Measurements from ENCODE around the gene WWOX. TPM values are rescaled to one million over a fixed set of nuclear protein-coding genes. Genes with fewer than 3 reads are reported as not detected.

WWOX gene
- total and polyA plus RNA-seq, 2 of the 4 experiments (the other 2 are of a cell fraction), result 2.7 to 5.4 TPM

- ChIA-PET CTCF (no interaction called here), POLR2A (ENCODE audit: unreplicated experiment) (no interaction called here)
- Histone ChIP-seq H3K9ac (ENCODE audit: low read depth, low read length) (no peak overlapping the region), H4K20me1 (ENCODE audit: insufficient read depth, low read length) (no peaks in the 10 kb centered on the region), H3K23ac (ENCODE audit: low read depth, low read length) (no peak overlapping the region), H4K91ac (ENCODE audit: insufficient read depth, low read depth, low read length) (no peak overlapping the region), H2BK20ac (ENCODE audit: low read depth, low read length) (no peak overlapping the region), H3K14ac (replicated peaks; ENCODE audit: low read depth, low read length) (no peak overlapping the region), H4K8ac (ENCODE audit: low read depth in 2 of 2, low read length in 2 of 2) (no peak overlapping the region), H3K36me3 (ENCODE audit: control insufficient read depth, insufficient read depth, low read length) (no peaks in the 10 kb centered on the region), H2BK15ac (ENCODE audit: low read depth, low read length) (no peak overlapping the region), H3K4me2 (ENCODE audit: low read depth, low read length) (no peak overlapping the region), H4K5ac (ENCODE audit: low read depth, low read length) (no peak overlapping the region), H2AFZ (replicated peaks; ENCODE audit: low read length, poor library complexity) (no peak overlapping the region), H2AK9ac (replicated peaks; ENCODE audit: low read depth, low read length, poor library complexity) (no peak overlapping the region), H3K56ac (ENCODE audit: extremely low read depth, insufficient read depth, low read length) (no peak overlapping the region), H3K18ac (ENCODE audit: low read depth, low read length) (no peak overlapping the region), H3K79me1 (ENCODE audit: low read depth in 1 of 2, low read length in 2 of 2) (no peaks in the 10 kb centered on the region), H3K4me1 (ENCODE audit: control insufficient read depth, insufficient read depth, low read length) (peaks cover 7% of the 10 kb centered on the region; the same call in 1 of the 2 replicates), H3K27ac (ENCODE audit: insufficient read depth, low read length) (no peak overlapping the region), H3K9me1 (ENCODE audit: insufficient read depth, low read length) (no peaks in the 10 kb centered on the region), H3K27me3 (ENCODE audit: control insufficient read depth, insufficient read depth, low read length) (no peaks in the 10 kb centered on the region), H3K4ac (ENCODE audit: low read depth, low read length) (no peak overlapping the region), H3K4me3 (ENCODE audit: insufficient read depth, low read depth, low read length) (no peak overlapping the region), H3K9me3 (ENCODE audit: control insufficient read depth, insufficient read depth, low read length) (no peaks in the 10 kb centered on the region), H2AK5ac (ENCODE audit: low read depth, low read length) (no peak overlapping the region), H2BK5ac (ENCODE audit: low read depth, low read length, poor library complexity, severe bottlenecking) (no peak overlapping the region), H2BK120ac (ENCODE audit: low read depth, low read length) (no peak overlapping the region)
- DNase-seq (no peak), ATAC-seq (ENCODE audit: low read depth) (no peak)
- dilution Hi-C loops (cut with HindIII; ENCODE audit: low sequenced_read_pairs, unreplicated experiment) (no loop called here), in situ Hi-C loops (cut with MboI; ENCODE audit: low sequenced_read_pairs) (no loop called here), intact Hi-C loops (cut with micrococcal nuclease) (no loop called here)
- WGBS, 2 experiments (ENCODE audit: extremely low coverage in 2 of 2, insufficient read length in 1 of 2), result 79% methylated on average over 3 of the region's 5 CpGs; no CpG with 5 or more reads in 1 of the 2 experiments
- no peak for TF ChIP-seq BHLHE40 (IDR thresholded peaks at IDR 0.05; ENCODE audit: low read depth, low read length)
- no peak for TF ChIP-seq NFE2L2 (IDR thresholded peaks at IDR 0.05; ENCODE audit: low read depth, low read length)
- no peak for TF ChIP-seq POLR2A (IDR thresholded peaks at IDR 0.05; ENCODE audit: low read depth, low read length)
- no peak for TF ChIP-seq RAD21 (IDR thresholded peaks at IDR 0.05; ENCODE audit: low read length)
- TF ChIP-seq MXI1 (IDR thresholded peaks at IDR 0.05; ENCODE audit: borderline replicate concordance, low read depth, low read length), result no peak
- no peak for TF ChIP-seq CEBPB (IDR thresholded peaks at IDR 0.05; ENCODE audit: low read depth, low read length)
- TF ChIP-seq FOS (IDR thresholded peaks at IDR 0.05; ENCODE audit: low read depth, low read length), result no peak
- TF ChIP-seq RCOR1 (IDR thresholded peaks at IDR 0.05; ENCODE audit: insufficient replicate concordance, low read length), result no peak
- TF ChIP-seq, protein P1, sequence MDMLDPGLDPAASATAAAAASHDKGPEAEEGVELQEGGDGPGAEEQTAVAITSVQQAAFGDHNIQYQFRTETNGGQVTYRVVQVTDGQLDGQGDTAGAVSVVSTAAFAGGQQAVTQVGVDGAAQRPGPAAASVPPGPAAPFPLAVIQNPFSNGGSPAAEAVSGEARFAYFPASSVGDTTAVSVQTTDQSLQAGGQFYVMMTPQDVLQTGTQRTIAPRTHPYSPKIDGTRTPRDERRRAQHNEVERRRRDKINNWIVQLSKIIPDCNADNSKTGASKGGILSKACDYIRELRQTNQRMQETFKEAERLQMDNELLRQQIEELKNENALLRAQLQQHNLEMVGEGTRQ (IDR thresholded peaks at IDR 0.05; ENCODE audit: low read depth, low read length), result no peak
- TF ChIP-seq, protein P2, sequence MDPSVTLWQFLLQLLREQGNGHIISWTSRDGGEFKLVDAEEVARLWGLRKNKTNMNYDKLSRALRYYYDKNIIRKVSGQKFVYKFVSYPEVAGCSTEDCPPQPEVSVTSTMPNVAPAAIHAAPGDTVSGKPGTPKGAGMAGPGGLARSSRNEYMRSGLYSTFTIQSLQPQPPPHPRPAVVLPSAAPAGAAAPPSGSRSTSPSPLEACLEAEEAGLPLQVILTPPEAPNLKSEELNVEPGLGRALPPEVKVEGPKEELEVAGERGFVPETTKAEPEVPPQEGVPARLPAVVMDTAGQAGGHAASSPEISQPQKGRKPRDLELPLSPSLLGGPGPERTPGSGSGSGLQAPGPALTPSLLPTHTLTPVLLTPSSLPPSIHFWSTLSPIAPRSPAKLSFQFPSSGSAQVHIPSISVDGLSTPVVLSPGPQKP (IDR thresholded peaks at IDR 0.05; ENCODE audit: borderline replicate concordance, low read depth, low read length), result no peak
- no peak for TF ChIP-seq MAZ (IDR thresholded peaks at IDR 0.05; ENCODE audit: borderline replicate concordance, low read depth, low read length)
- no peak for TF ChIP-seq MAFK (IDR thresholded peaks at IDR 0.05; ENCODE audit: low read depth, low read length)
- TF ChIP-seq, protein P3, sequence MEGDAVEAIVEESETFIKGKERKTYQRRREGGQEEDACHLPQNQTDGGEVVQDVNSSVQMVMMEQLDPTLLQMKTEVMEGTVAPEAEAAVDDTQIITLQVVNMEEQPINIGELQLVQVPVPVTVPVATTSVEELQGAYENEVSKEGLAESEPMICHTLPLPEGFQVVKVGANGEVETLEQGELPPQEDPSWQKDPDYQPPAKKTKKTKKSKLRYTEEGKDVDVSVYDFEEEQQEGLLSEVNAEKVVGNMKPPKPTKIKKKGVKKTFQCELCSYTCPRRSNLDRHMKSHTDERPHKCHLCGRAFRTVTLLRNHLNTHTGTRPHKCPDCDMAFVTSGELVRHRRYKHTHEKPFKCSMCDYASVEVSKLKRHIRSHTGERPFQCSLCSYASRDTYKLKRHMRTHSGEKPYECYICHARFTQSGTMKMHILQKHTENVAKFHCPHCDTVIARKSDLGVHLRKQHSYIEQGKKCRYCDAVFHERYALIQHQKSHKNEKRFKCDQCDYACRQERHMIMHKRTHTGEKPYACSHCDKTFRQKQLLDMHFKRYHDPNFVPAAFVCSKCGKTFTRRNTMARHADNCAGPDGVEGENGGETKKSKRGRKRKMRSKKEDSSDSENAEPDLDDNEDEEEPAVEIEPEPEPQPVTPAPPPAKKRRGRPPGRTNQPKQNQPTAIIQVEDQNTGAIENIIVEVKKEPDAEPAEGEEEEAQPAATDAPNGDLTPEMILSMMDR (conservative IDR thresholded peaks at IDR 0.05; ENCODE audit: low read depth, low read length), result no peak
- no peak for TF ChIP-seq RFX5 (IDR thresholded peaks at IDR 0.05; ENCODE audit: low read depth, low read length)
- no peak for TF ChIP-seq CHD1 (IDR thresholded peaks at IDR 0.05; ENCODE audit: low read depth, low read length)
- no peak for TF ChIP-seq SMC3 (IDR thresholded peaks at IDR 0.05; ENCODE audit: low read depth, low read length)
- BruUV-seq (replicated peaks), result no TSS peak
These were observed 31.5 kb downstream of the WWOX start for GRCh38 chr16:78130950-78131349.
